HepG2 (cell line): ENCODE data around the gene AIMP2. TPM values are rescaled to one million over a fixed set of nuclear protein-coding genes. Genes with fewer than 3 reads are reported as not detected.
A peak's percentile ranks its signal among the peaks of the same experiment; 100 is the strongest.

Experiments
- ATAC-seq: fragments of 200-7000 bp; cut with Tn5 transposase; 3 replicates; pipeline ENCODE4 v1.9.1; 2020; ENCODE audit warnings: mild to moderate bottlenecking, moderate library complexity
- BruUV-seq: library from RNA; stranded (reverse); fragments of 400-500 nt; replicated peaks from 2 replicates; lab custom pipeline; 2021; lab: Mats Ljungman, UMichigan
- CTCF ChIA-PET: fragments of 300-600 bp; formaldehyde crosslinking; extraction: SDS; loops from one replicate; lab custom pipeline; 2021; ENCODE audit warnings: low total read pairs, inconsistent platforms, low intra/inter-chr PET ratio; lab: Yijun Ruan, JAX
- POLR2A ChIA-PET: fragments of 350-600 bp; sonication (Branson Sonifier 250); formaldehyde crosslinking; loops from one replicate; lab custom pipeline; 2020; ENCODE audit warnings: antibody characterized with exemption, inconsistent platforms; lab: Yijun Ruan, JAX
- DNase-seq: peaks from one replicate; pipeline ENCODE4 v3.0.0-alpha.2; 2015; ENCODE audit warnings: low spot score
- FAIRE-seq: peaks from 3 replicates; lab custom pipeline; 2011; peaks lifted over from hg19 to GRCh38; lab: Jason Lieb, UNC
- H2AFZ ChIP-seq: one replicate; pipeline ENCODE4 v1.6.1; 2011; ENCODE audit warnings: low read length, inconsistent platforms
- H3K27ac ChIP-seq: fragments of 300-600 bp; 3 replicates; pipeline ENCODE4 v1.8.0; 2011; ENCODE audit warnings: mixed run types, mild to moderate bottlenecking, mixed read lengths, low read length, inconsistent platforms; ENCODE audit not compliant: insufficient read depth; ENCODE audit errors: extremely low read length
- H3K27me3 ChIP-seq, 2 experiments: fragments of 200-600 bp in 1 of 2; 2 replicates in 1 of 2; 3 replicates in 1 of 2; pipeline versions ENCODE4 v1.6.0 to v1.8.0; 2011; ENCODE audit warnings: low read length in 2 of 2, mild to moderate bottlenecking in 2 of 2, moderate library complexity in 2 of 2, inconsistent platforms in 1 of 2; ENCODE audit not compliant: insufficient read depth in 2 of 2, control insufficient read depth in 1 of 2
- H3K36me3 ChIP-seq, 2 experiments: fragments of 200-600 bp in 1 of 2; replicated peaks in 1 of 2; 2 replicates in 1 of 2; 3 replicates in 1 of 2; pipeline versions ENCODE4 v1.5.1 to v1.8.0; 2011; ENCODE audit warnings: low read length in 2 of 2, inconsistent platforms in 1 of 2; ENCODE audit not compliant: insufficient read depth in 2 of 2, control insufficient read depth in 1 of 2
- H3K4me1 ChIP-seq: 2 replicates; pipeline ENCODE4 v1.5.1; 2012; ENCODE audit warnings: low read length, inconsistent platforms; ENCODE audit not compliant: insufficient read depth
- H3K4me2 ChIP-seq: 2 replicates; pipeline ENCODE4 v1.6.0; 2011; ENCODE audit warnings: low read depth, low read length, inconsistent platforms
- H3K4me3 ChIP-seq, 3 experiments: fragments of 200-600 bp in 1 of 3; sonication (generic), shearing (Covaris generic) in 1 of 3; replicated peaks in 1 of 3; 2 replicates each; pipeline ENCODE4 v1.5.1; 2011 to 2016; ENCODE audit warnings: low read length in 3 of 3, inconsistent platforms in 2 of 3, low read depth in 2 of 3, mild to moderate bottlenecking in 2 of 3, control low read depth in 1 of 3, mixed read lengths in 1 of 3; ENCODE audit not compliant: insufficient read depth in 1 of 3
- H3K79me2 ChIP-seq: one replicate; pipeline ENCODE4 v1.6.1; 2011; ENCODE audit warnings: low read length, inconsistent platforms; ENCODE audit not compliant: insufficient read depth
- H3K9ac ChIP-seq: 2 replicates; pipeline ENCODE4 v1.6.0; 2011; ENCODE audit warnings: mild to moderate bottlenecking, low read depth, low read length, inconsistent platforms; ENCODE audit not compliant: insufficient read depth
- H3K9me3 ChIP-seq: 2 replicates; pipeline ENCODE4 v1.5.1; 2012; ENCODE audit warnings: mild to moderate bottlenecking, low read length
- H4K20me1 ChIP-seq: 2 replicates; pipeline ENCODE4 v1.6.0; 2011; ENCODE audit warnings: inconsistent platforms, mild to moderate bottlenecking, low read length, moderate library complexity; ENCODE audit not compliant: insufficient read depth
- AHR ChIP-seq: IDR thresholded peaks from 2 replicates; pipeline ENCODE4 v1.6.1; 2018; ENCODE audit warnings: missing genetic modification reagents, missing compliant biosample characterization
- CEBPG ChIP-seq: IDR thresholded peaks from 2 replicates; pipeline ENCODE4 v1.6.1; 2016
- CREB1 ChIP-seq, 2 experiments: fragments of 450-650 bp in 1 of 2; IDR thresholded peaks; 2 replicates each; pipeline ENCODE4 v1.6.1; 2016 to 2017; ENCODE audit warnings: control low read depth in 1 of 2, mild to moderate bottlenecking in 1 of 2, missing compliant biosample characterization in 1 of 2, missing genetic modification characterization in 1 of 2
- FOXA1 ChIP-seq, 2 experiments: fragments of 450-650 bp in 1 of 2; sonication (generic) in 1 of 2; formaldehyde crosslinking in 1 of 2; IDR thresholded peaks; 2 replicates each; pipeline versions ENCODE4 v1.4.0 to v1.6.1; 2016 to 2020; ENCODE audit warnings: missing genetic modification reagents in 1 of 2
- MAFF ChIP-seq: IDR thresholded peaks from 2 replicates; pipeline ENCODE4 v1.6.1; 2011; ENCODE audit warnings: low read depth, low read length, improper control_type of control experiment
- MAFK ChIP-seq, 2 experiments: IDR thresholded peaks in 1 of 2; conservative IDR thresholded peaks in 1 of 2; 2 replicates each; pipeline ENCODE4 v1.6.1; 2011; ENCODE audit warnings: improper control_type of control experiment in 2 of 2, low read length in 2 of 2
- POLR2A ChIP-seq, 2 experiments: IDR thresholded peaks; 2 replicates each; pipeline ENCODE4 v1.6.1; 2011; ENCODE audit warnings: low read depth in 2 of 2, low read length in 2 of 2, mild to moderate bottlenecking in 1 of 2, moderate library complexity in 1 of 2; ENCODE audit not compliant: insufficient read depth in 1 of 2
- ZNF138 ChIP-seq: sonication (generic); formaldehyde crosslinking; IDR thresholded peaks from 2 replicates; pipeline ENCODE4 v1.5.0; 2020; ENCODE audit warnings: mild to moderate bottlenecking, low read depth, missing genetic modification reagents
- ZNF362 ChIP-seq: sonication (generic); formaldehyde crosslinking; IDR thresholded peaks from 2 replicates; pipeline ENCODE4 v1.4.0; 2020; ENCODE audit warnings: missing genetic modification reagents, mild to moderate bottlenecking, borderline replicate concordance
- ZNF460 ChIP-seq: sonication (generic); formaldehyde crosslinking; IDR thresholded peaks from 2 replicates; pipeline ENCODE4 v1.5.1; 2020; ENCODE audit warnings: missing genetic modification reagents, mild to moderate bottlenecking, borderline replicate concordance
- WGBS: methylation state at CpG from one replicate; pipeline ENCODE4 v1.1.6; 2017; ENCODE audit warnings: low lambda C conversion rate; 5-methylcytosine and 5-hydroxymethylcytosine counted together
- in situ Hi-C: cut with HindIII; loops from 2 replicates; pipeline ENCODE4 v1.10.0; 2017; ENCODE audit warnings: low pct_unique_long_range_greater_than_20kb; ENCODE audit not compliant: extremely low pct_ligation_motif_present
- intact Hi-C: fragments of 100-400 bp; cut with micrococcal nuclease; formaldehyde crosslinking; loops from one replicate; pipeline ENCODE4 v1.10.0; 2022; ENCODE audit not compliant: unreplicated experiment
- polyA plus RNA-seq, 8 experiments: library from polyadenylated mRNA; depleted of rRNA in 3 of 8; stranded (reverse) in 7 of 8; unstranded in 1 of 8; fragments of >200 nt; fragmentation: Illumina TruSeq in 4 of 8; extraction: Trizol in 4 of 8; gene quantifications; 2 replicates each; pipeline versions ENCODE4 v1.2.1 to v1.2.3, GENCODE V29; 2011 to 2016; ENCODE audit warnings: low read depth in 4 of 8, missing spikeins in 1 of 8, mixed read lengths in 1 of 8; ENCODE audit not compliant: insufficient read depth in 1 of 8
- total RNA-seq, 5 experiments: library from RNA; depleted of rRNA; stranded (reverse); fragments of >200 nt; fragmentation: Illumina TruSeq; extraction: Trizol; gene quantifications; 2 replicates each; pipeline ENCODE4 v1.2.3, GENCODE V29; 2016; ENCODE audit warnings: low read depth in 1 of 5
- TF ChIP-seq, protein P1 (sequence below): sonication (generic); formaldehyde crosslinking; IDR thresholded peaks from 2 replicates; pipeline ENCODE4 v1.4.0; 2020; ENCODE audit warnings: missing genetic modification reagents
- TF ChIP-seq, protein P2 (sequence below): sonication (generic); formaldehyde crosslinking; IDR thresholded peaks from 2 replicates; pipeline ENCODE4 v1.5.0; 2020; ENCODE audit warnings: mild to moderate bottlenecking, low read depth, missing genetic modification reagents, borderline replicate concordance

Gene AIMP2
- total and polyA plus RNA-seq, 2 of the 13 experiments (the other 11 are each of a cell fraction or from before 2014, with no cell fraction given) = 38.2 to 84.9 TPM

- Histone ChIP-seq H3K27ac (no peak overlapping the region), H3K9ac (no peak overlapping the region), H3K4me2 (no peak overlapping the region), H4K20me1 (no peaks in the 10 kb centered on the region), H3K9me3 (no peaks in the 10 kb centered on the region), H2AFZ (no peak overlapping the region), H3K4me1 (peaks cover 51% of the 10 kb centered on the region), H3K36me3 (peaks cover 14 to 21% of the 10 kb centered on the region in 2 experiments), H3K27me3 (no peaks in the 10 kb centered on the region; a peak in 1 of 5 replicates), H3K79me2 (peaks cover 37% of the 10 kb centered on the region), H3K4me3 (no peak overlapping the region)
- CTCF ChIA-PET = no interaction called here
- intact Hi-C loops = no loop called here
- in situ Hi-C loops = no loop called here
- ATAC-seq (no peak), FAIRE-seq (no peak), DNase-seq (no peak)
- POLR2A ChIA-PET = interaction anchor here (1.0 to 1.5 kb wide), 3 partner anchors 9 to 92 kb away, joined by 3 to 4 read pairs (median 4); no protein-coding TSS in a partner anchor
- WGBS = 90% methylated on average over 2 of the region's 2 CpGs
- BruUV-seq = TSS peak; percentile 47
- TF ChIP-seq, protein P1, sequence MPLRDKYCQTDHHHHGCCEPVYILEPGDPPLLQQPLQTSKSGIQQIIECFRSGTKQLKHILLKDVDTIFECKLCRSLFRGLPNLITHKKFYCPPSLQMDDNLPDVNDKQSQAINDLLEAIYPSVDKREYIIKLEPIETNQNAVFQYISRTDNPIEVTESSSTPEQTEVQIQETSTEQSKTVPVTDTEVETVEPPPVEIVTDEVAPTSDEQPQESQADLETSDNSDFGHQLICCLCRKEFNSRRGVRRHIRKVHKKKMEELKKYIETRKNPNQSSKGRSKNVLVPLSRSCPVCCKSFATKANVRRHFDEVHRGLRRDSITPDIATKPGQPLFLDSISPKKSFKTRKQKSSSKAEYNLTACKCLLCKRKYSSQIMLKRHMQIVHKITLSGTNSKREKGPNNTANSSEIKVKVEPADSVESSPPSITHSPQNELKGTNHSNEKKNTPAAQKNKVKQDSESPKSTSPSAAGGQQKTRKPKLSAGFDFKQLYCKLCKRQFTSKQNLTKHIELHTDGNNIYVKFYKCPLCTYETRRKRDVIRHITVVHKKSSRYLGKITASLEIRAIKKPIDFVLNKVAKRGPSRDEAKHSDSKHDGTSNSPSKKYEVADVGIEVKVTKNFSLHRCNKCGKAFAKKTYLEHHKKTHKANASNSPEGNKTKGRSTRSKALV (CRISPR knock-in tag) = 0 out of 2 replicates have a peak, but pooled peaks have one; percentile 23
- TF ChIP-seq CEBPG (CRISPR knock-in tag) = no peak
- TF ChIP-seq AHR = no peak
These were observed 2.5 kb downstream of the AIMP2 start for GRCh38 chr7:6011541-6011940.

DNA sequence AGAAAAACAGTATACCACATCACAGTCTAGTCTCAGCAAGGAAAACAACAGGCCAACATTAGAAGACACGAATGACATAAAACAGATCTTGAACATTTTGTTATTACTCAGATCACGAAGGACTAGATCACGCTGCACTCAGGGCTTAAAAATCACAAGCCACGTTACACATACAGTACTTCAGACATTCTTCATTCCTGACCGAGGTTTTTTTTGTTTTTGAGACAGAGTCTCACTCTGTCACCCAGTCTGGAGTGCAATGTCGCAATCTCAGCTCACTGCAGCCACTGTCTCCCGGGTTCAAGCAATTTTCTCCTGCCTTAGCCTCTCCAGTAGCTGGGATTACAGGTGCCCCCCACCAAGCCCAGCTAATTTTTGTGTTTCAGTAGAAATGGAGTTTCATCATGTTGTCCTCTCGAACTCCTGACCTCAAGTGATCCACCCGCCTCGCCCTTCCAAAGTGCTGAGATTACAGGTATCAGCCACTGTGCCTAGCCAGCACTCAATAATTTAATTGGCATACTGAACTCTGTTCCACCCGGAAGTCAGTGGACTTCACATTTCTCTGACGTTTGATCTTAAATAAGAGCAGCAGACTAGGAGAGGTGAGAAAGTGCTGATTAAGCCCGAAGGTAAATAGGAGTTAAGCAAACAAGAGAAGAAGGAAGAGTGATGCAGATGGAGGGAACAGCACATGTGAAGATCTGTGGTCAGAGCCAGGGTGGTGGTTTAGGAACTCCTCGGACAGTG lies 3.5 kb downstream of the AIMP2 start:
- H2AFZ ChIP-seq = no peak overlapping the region
- DNase-seq (no peak), FAIRE-seq (no peak), ATAC-seq (no peak)
- no peak overlapping the region for H3K4me3 ChIP-seq
- intact Hi-C loops (no loop called here), in situ Hi-C loops (no loop called here)
- H3K4me1 ChIP-seq = peaks cover 46% of the 10 kb centered on the region
- no TSS peak for BruUV-seq
- H3K36me3 ChIP-seq = peaks cover 17 to 29% of the 10 kb centered on the region in 2 experiments
- H3K9ac ChIP-seq = no peak overlapping the region
- ChIA-PET CTCF (no interaction called here), POLR2A (interaction anchor here (1.0 to 1.5 kb wide), 3 partner anchors 8 to 91 kb away, joined by 3 to 4 read pairs (median 4); no protein-coding TSS in a partner anchor)
- no peaks in the 10 kb centered on the region; the same call in 1 of the 2 replicates for H4K20me1 ChIP-seq
- peak overlapping the region; percentile 22 for H3K27ac ChIP-seq
- WGBS = 75% methylated on average over 14 of the region's 14 CpGs
- no peak overlapping the region for H3K4me2 ChIP-seq
- H3K27me3 ChIP-seq = no peaks in the 10 kb centered on the region; a peak in 1 of 5 replicates
- peaks cover 33% of the 10 kb centered on the region for H3K79me2 ChIP-seq
- H3K9me3 ChIP-seq = no peaks in the 10 kb centered on the region
- TF ChIP-seq ZNF460 (CRISPR knock-in tag) (peak; percentile 40; the same call in 1 of the 2 replicates), ZNF362 (CRISPR knock-in tag) (0 out of 2 replicates have a peak, but pooled peaks have one; percentile 44), ZNF138 (CRISPR knock-in tag) (no peak), FOXA1 (IDR thresholded peaks at IDR 0.05) (0 out of 2 replicates have a peak, but pooled peaks have one; percentile 19), FOXA1 (CRISPR knock-in tag; IDR thresholded peaks at IDR 0.05) (peak; percentile 49), POLR2A (IDR thresholded peaks at IDR 0.05; ENCODE audit: insufficient read depth in 1 of 2, low read depth in 2 of 2, low read length in 2 of 2) (peak in 1 of 2 experiments; percentile 8; a peak in 1 of 4 replicates), MAFF (peak; percentile 71), MAFK (conservative IDR thresholded peaks at IDR 0.05 in 1 of 2, IDR thresholded peaks at IDR 0.05 in 1 of 2; ENCODE audit: low read length in 2 of 2) (peak; percentile 79 to 84), CREB1 (IDR thresholded peaks at IDR 0.05) (no peak), CREB1 (CRISPR knock-in tag; IDR thresholded peaks at IDR 0.05) (peak; percentile 51)
- TF ChIP-seq, protein P2, sequence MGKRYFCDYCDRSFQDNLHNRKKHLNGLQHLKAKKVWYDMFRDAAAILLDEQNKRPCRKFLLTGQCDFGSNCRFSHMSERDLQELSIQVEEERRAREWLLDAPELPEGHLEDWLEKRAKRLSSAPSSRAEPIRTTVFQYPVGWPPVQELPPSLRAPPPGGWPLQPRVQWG (CRISPR knock-in tag) = no peak
